Endothelial cell of umbilical vein (primary cell): ENCODE results near the gene IBA57. TPM values are rescaled to one million over a fixed set of nuclear protein-coding genes. Genes with fewer than 3 reads are reported as not detected.
"Not testable (repeated sequence)": the region's sequence is repeated elsewhere in the genome, so short reads cannot be mapped to it uniquely, and the experiment has no call there.

Experiments used
- BruUV-seq: library from RNA; stranded (reverse); fragments of 400-500 nt; replicated peaks from 2 replicates; lab custom pipeline; 2021; lab: Mats Ljungman, UMichigan
- CTCF ChIA-PET: fragments of 300-600, 350-600 bp; sonication (Branson Sonifier 250); formaldehyde crosslinking; loops from one replicate; lab custom pipeline; 2021; ENCODE audit warnings: antibody characterized with exemption, inconsistent platforms; lab: Charles Lee
- POLR2A ChIA-PET: fragments of 300-600, 350-600 bp; sonication (Branson Sonifier 250); formaldehyde crosslinking; loops from one replicate; lab custom pipeline; 2021; ENCODE audit warnings: antibody characterized with exemption, inconsistent platforms; lab: Charles Lee
- DNase-seq: peaks from one replicate; pipeline ENCODE4 v3.0.0-alpha.2; 2011; ENCODE audit warnings: low read depth, low spot score
- FAIRE-seq: peaks from 2 replicates; lab custom pipeline; 2011; peaks lifted over from hg19 to GRCh38; lab: Jason Lieb, UNC
- H2AFZ ChIP-seq: 2 replicates; pipeline ENCODE4 v1.6.0; 2012; ENCODE audit warnings: low read depth, low read length, control low read depth, inconsistent platforms
- H3K27ac ChIP-seq: 2 replicates; pipeline ENCODE4 v1.5.1; 2011; ENCODE audit warnings: low read depth, mild to moderate bottlenecking, control low read depth, low read length, moderate library complexity; ENCODE audit not compliant: insufficient read depth
- H3K27me3 ChIP-seq, 2 experiments: 2 replicates each; pipeline versions ENCODE4 v1.6.0 to v1.6.1; 2011; ENCODE audit warnings: low read length in 2 of 2, mixed read lengths in 1 of 2; ENCODE audit not compliant: control insufficient read depth in 2 of 2, insufficient read depth in 2 of 2
- H3K36me3 ChIP-seq, 2 experiments: 2 replicates in 1 of 2; 3 replicates in 1 of 2; pipeline ENCODE4 v1.5.1; 2011; ENCODE audit warnings: low read length in 2 of 2, mild to moderate bottlenecking in 1 of 2, moderate library complexity in 1 of 2; ENCODE audit not compliant: control insufficient read depth in 2 of 2, insufficient read depth in 2 of 2; ENCODE audit errors: extremely low read depth in 1 of 2
- H3K4me1 ChIP-seq: 3 replicates; pipeline ENCODE4 v1.5.1; 2011; ENCODE audit warnings: mild to moderate bottlenecking, low read length; ENCODE audit not compliant: control insufficient read depth, insufficient read depth; ENCODE audit errors: extremely low read depth
- H3K4me2 ChIP-seq: 2 replicates; pipeline ENCODE4 v1.6.1; 2011; ENCODE audit warnings: low read length, control low read depth, mixed read lengths; ENCODE audit not compliant: insufficient read depth
- H3K4me3 ChIP-seq, 3 experiments: fragments of 200-600 bp in 1 of 3; sonication (generic), shearing (Covaris generic) in 1 of 3; replicated peaks in 1 of 3; 2 replicates each; pipeline ENCODE4 v1.5.1; 2011 to 2016; ENCODE audit warnings: control low read depth in 3 of 3, low read length in 3 of 3, mild to moderate bottlenecking in 2 of 3, inconsistent platforms in 1 of 3, low read depth in 1 of 3, moderate library complexity in 1 of 3; ENCODE audit not compliant: insufficient read depth in 1 of 3
- H3K79me2 ChIP-seq: 2 replicates; pipeline ENCODE4 v1.6.0; 2012; ENCODE audit warnings: low read length, inconsistent platforms; ENCODE audit not compliant: control insufficient read depth, insufficient read depth
- H3K9ac ChIP-seq: replicated peaks from 2 replicates; pipeline ENCODE3; 2011; ENCODE audit warnings: low read length, control low read depth; ENCODE audit not compliant: insufficient read depth; ENCODE audit errors: extremely low read depth
- H3K9me1 ChIP-seq: replicated peaks from 3 replicates; pipeline ENCODE4 v1.6.0; 2011; ENCODE audit warnings: mild to moderate bottlenecking, low read length; ENCODE audit not compliant: control insufficient read depth, insufficient read depth; ENCODE audit errors: extremely low read depth
- H3K9me3 ChIP-seq: replicated peaks from 2 replicates; pipeline ENCODE4 v1.5.1; 2012; ENCODE audit warnings: low read length, inconsistent platforms; ENCODE audit not compliant: control insufficient read depth, insufficient read depth
- H4K20me1 ChIP-seq: replicated peaks from 2 replicates; pipeline ENCODE3; 2011; ENCODE audit warnings: mild to moderate bottlenecking, low read length; ENCODE audit not compliant: control insufficient read depth, insufficient read depth; ENCODE audit errors: extremely low read depth
- dilution Hi-C: fragments of 300-500 bp; cut with MboI; formaldehyde crosslinking; loops from one replicate; pipeline ENCODE4 v1.15.0; 2019; ENCODE audit warnings: low sequenced_read_pairs; ENCODE audit not compliant: extremely low pct_ligation_motif_present
- intact Hi-C: fragments of 100-400 bp; cut with micrococcal nuclease; formaldehyde crosslinking; loops from one replicate; pipeline ENCODE4 v1.10.0; 2022
- polyA plus RNA-seq, 4 experiments: library from polyadenylated mRNA; depleted of rRNA in 3 of 4; stranded (reverse) in 3 of 4; unstranded in 1 of 4; fragments of >200 nt; gene quantifications; 2 replicates each; pipeline versions ENCODE4 v1.2.1 to v1.2.3, GENCODE V29; 2011 to 2012; ENCODE audit warnings: missing spikeins in 1 of 4
- total RNA-seq: library from RNA; stranded (reverse); gene quantifications from 2 replicates; pipeline ENCODE4 v1.2.3, GENCODE V29; 2021
- TF ChIP-seq, protein P1 (sequence below): IDR thresholded peaks from 2 replicates; pipeline ENCODE4 v1.6.1; 2011; ENCODE audit not compliant: insufficient read depth, insufficient read length

Gene IBA57
- total and polyA plus RNA-seq, 2 donors (not counting 3 experiments of a cell fraction or from before 2014, with no cell fraction given) = 3.4 to 7.7 TPM

DNA sequence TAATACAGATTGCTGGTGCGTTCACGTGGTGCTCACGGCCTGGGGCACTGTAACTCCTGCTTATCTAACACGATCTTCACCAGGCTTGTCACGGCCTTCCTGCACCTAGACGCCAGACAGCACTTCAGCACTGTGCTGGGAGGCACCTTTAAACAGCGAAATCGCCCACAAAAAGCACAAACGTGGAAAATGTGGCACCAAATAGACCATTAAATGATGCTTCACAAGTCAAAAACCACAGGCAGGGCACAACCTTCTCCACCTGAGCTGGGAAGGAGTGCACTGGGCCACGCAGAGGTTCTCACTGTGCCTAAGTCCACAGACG is 20.0 kb downstream of the IBA57 start:
- Histone ChIP-seq H3K27ac (no peak overlapping the region), H2AFZ (no peak overlapping the region), H3K36me3 (no peaks in the 10 kb centered on the region), H3K9ac (no peak overlapping the region), H3K4me3 (no peak overlapping the region), H3K79me2 (no peaks in the 10 kb centered on the region), H3K9me1 (no peaks in the 10 kb centered on the region), H4K20me1 (no peaks in the 10 kb centered on the region), H3K9me3 (no peaks in the 10 kb centered on the region), H3K27me3 (no peaks in the 10 kb centered on the region), H3K4me2 (no peak overlapping the region), H3K4me1 (no peaks in the 10 kb centered on the region)
- intact Hi-C loops (no loop called here), dilution Hi-C loops (loop anchor here (10.0 kb wide), 1 partner anchor 61 kb away; no protein-coding TSS in a partner anchor)
- POLR2A ChIA-PET = no interaction called here
- TF ChIP-seq, protein P1, sequence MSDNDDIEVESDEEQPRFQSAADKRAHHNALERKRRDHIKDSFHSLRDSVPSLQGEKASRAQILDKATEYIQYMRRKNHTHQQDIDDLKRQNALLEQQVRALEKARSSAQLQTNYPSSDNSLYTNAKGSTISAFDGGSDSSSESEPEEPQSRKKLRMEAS = no peak
- CTCF ChIA-PET = no interaction called here
- DNase-seq (no peak), FAIRE-seq (no peak)
- no TSS peak for BruUV-seq

DNA sequence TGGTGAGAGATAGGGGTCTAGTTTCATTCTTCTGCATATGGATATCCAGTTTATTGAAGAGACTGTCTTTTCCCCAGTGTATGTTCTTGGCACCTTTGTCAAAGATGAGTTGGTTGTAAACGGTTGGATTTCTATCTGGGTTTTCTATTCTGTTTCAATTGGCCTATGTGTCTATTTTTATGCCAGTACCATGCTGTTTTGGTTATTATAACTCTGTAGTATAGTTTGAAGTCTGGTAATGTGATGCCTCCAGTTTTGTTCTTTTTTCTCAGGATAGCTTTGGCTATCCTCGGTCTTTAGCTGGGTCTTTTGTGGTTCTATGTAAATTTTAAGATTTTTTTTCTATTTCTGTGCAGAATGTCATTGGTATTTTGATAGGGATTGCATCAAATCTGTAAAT is 22.6 kb downstream of the IBA57 start:
- H2AFZ ChIP-seq, BruUV-seq, H3K4me2 ChIP-seq, H4K20me1 ChIP-seq, H3K27me3 ChIP-seq, H3K36me3 ChIP-seq, CTCF ChIA-PET, H3K9me1 ChIP-seq, H3K9me3 ChIP-seq, intact Hi-C loops, H3K9ac ChIP-seq, H3K79me2 ChIP-seq, FAIRE-seq, H3K4me3 ChIP-seq, POLR2A ChIA-PET, H3K4me1 ChIP-seq, DNase-seq, H3K27ac ChIP-seq: not testable (repeated sequence)
- dilution Hi-C loops = loop anchor here (10.0 kb wide), 1 partner anchor 63 kb away; no protein-coding TSS in a partner anchor
